ENCODE results near the gene FNIP1. TPM values are rescaled to one million over a fixed set of nuclear protein-coding genes. Genes with fewer than 3 reads are reported as not detected.
"Not testable (repeated sequence)": the region's sequence is repeated elsewhere in the genome, so short reads cannot be mapped to it uniquely, and the experiment has no call there.

Gene FNIP1
- total RNA-seq, 4 donors from 2014 or later, result 40.7 to 75.0 (median 62.8) TPM

- 89 to 90% methylated on average over 3 of the region's 3 CpGs for WGBS, 2 donors (ENCODE audit: low coverage in 1 of 2)
- H3K27ac ChIP-seq, result no peak overlapping the region
- no peak overlapping the region for H3K4me3 ChIP-seq
- H3K36me3 ChIP-seq, result peaks cover 0 to 38% of the 10 kb centered on the region in 2 donors
- peaks cover 0 to 6% (median 0%) of the 10 kb centered on the region in 3 donors for H3K4me1 ChIP-seq
- H3K27me3 ChIP-seq, result no peaks in the 10 kb centered on the region
- TF ChIP-seq, protein P1, sequence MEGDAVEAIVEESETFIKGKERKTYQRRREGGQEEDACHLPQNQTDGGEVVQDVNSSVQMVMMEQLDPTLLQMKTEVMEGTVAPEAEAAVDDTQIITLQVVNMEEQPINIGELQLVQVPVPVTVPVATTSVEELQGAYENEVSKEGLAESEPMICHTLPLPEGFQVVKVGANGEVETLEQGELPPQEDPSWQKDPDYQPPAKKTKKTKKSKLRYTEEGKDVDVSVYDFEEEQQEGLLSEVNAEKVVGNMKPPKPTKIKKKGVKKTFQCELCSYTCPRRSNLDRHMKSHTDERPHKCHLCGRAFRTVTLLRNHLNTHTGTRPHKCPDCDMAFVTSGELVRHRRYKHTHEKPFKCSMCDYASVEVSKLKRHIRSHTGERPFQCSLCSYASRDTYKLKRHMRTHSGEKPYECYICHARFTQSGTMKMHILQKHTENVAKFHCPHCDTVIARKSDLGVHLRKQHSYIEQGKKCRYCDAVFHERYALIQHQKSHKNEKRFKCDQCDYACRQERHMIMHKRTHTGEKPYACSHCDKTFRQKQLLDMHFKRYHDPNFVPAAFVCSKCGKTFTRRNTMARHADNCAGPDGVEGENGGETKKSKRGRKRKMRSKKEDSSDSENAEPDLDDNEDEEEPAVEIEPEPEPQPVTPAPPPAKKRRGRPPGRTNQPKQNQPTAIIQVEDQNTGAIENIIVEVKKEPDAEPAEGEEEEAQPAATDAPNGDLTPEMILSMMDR (IDR thresholded peaks at IDR 0.05), result no peak
- TF ChIP-seq POLR2A (IDR thresholded peaks at IDR 0.05) (no peak), POLR2AphosphoS5 (IDR thresholded peaks at IDR 0.05) (no peak), EP300 (IDR thresholded peaks at IDR 0.05) (no peak)
- ATAC-seq, result no peak
- no peaks in the 10 kb centered on the region for H3K9me3 ChIP-seq
Observed at GRCh38 chr5:131745155-131745554, 51.7 kb downstream of the FNIP1 start.

GRCh38 chr5:131740477-131740876 lies 56.3 kb downstream of the FNIP1 start:
- WGBS, 2 donors (ENCODE audit: low coverage in 1 of 2), result 97 to 100% methylated on average over 2 to 3 of the region's 3 CpGs
- no peak for ATAC-seq
- peaks cover 0 to 57% of the 10 kb centered on the region in 2 donors for H3K36me3 ChIP-seq

GRCh38 chr5:131735393-131735792 lies 61.4 kb downstream of the FNIP1 start:
- TF ChIP-seq EP300 (IDR thresholded peaks at IDR 0.05) (no peak), POLR2AphosphoS5 (IDR thresholded peaks at IDR 0.05) (no peak)
- TF ChIP-seq, protein P1 (IDR thresholded peaks at IDR 0.05), result no peak
- H3K4me1 ChIP-seq, result no peaks in the 10 kb centered on the region
- H3K27me3 ChIP-seq, result no peaks in the 10 kb centered on the region
- no peak for ATAC-seq
- H3K36me3 ChIP-seq, result peaks cover 0 to 20% of the 10 kb centered on the region in 2 donors
- 90 to 94% methylated on average over 8 of the region's 8 CpGs for WGBS, 2 donors (ENCODE audit: low coverage in 1 of 2)
- no peaks in the 10 kb centered on the region for H3K9me3 ChIP-seq
- H3K4me3 ChIP-seq, result no peak overlapping the region
- no peak overlapping the region for H3K27ac ChIP-seq

More at GRCh38 chr5:131740477-131740876, 56.3 kb downstream of the FNIP1 start:
- Histone ChIP-seq H3K4me3 (no peak overlapping the region), H3K4me1 (no peaks in the 10 kb centered on the region), H3K27me3 (no peaks in the 10 kb centered on the region), H3K9me3 (no peaks in the 10 kb centered on the region), H3K27ac (no peak overlapping the region)
- TF ChIP-seq POLR2A (IDR thresholded peaks at IDR 0.05), result no peak
- no peak for TF ChIP-seq EP300 (IDR thresholded peaks at IDR 0.05)
- TF ChIP-seq, protein P1 (IDR thresholded peaks at IDR 0.05), result no peak
- TF ChIP-seq POLR2AphosphoS5 (IDR thresholded peaks at IDR 0.05), result no peak

DNA sequence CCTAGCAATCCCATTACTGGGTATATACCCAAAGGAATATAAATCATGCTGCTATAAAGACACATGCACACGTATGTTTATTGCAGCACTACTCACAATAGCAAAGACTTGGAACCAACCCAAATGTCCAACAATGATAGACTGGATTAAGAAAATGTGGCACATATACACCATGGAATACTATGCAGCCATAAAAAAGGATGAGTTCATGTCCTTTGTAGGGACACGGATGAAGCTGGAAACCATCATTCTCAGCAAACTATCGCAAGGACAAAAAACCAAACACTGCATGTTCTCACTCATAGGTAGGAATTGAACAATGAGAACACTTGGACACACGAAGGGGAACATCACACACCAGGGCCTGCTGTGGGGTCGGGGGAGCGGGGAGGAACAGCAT lies 61.9 kb downstream of the FNIP1 start:
- 96% methylated on average over 3 to 4 of the region's 6 CpGs for WGBS, 2 donors (ENCODE audit: low coverage in 1 of 2)

GRCh38 chr5:131729292-131729691 lies 67.5 kb downstream of the FNIP1 start:
- H3K27ac ChIP-seq, H3K4me1 ChIP-seq, H3K9me3 ChIP-seq, ATAC-seq, H3K27me3 ChIP-seq, H3K4me3 ChIP-seq: not testable (repeated sequence)
- 80% methylated on average over 1 of the region's 4 CpGs; no CpG with 5 or more reads in 1 of the 2 donors for WGBS, 2 donors (ENCODE audit: low coverage in 1 of 2)
- peaks cover 3 to 19% of the 10 kb centered on the region in 2 donors for H3K36me3 ChIP-seq

More for the DNA sequence above, 61.9 kb downstream of the FNIP1 start:
- not testable (repeated sequence) for H3K27ac ChIP-seq, ATAC-seq, H3K9me3 ChIP-seq, H3K4me3 ChIP-seq, H3K4me1 ChIP-seq, H3K27me3 ChIP-seq
- peaks cover 0 to 22% of the 10 kb centered on the region in 2 donors for H3K36me3 ChIP-seq

DNA sequence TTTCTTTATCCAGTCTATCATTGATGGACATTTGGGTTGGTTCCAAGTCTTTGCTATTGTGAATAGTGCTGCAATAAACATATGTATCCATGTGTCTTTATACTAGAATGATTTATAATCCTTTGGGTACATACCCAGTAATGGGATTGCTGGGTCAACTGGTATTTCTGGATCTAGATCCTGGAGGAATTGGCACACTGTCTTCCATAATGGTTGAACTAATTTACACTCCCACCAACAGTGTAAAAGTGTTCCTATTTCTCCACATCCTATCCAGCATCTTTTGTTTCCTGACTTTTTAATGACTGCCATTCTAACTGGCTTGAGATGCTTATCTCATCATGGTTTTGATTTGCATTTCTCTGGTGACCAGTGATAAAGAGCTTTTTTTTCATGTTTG lies 72.7 kb downstream of the FNIP1 start:
- not testable (repeated sequence) for H3K9me3 ChIP-seq, H3K27ac ChIP-seq, ATAC-seq, H3K27me3 ChIP-seq, H3K4me1 ChIP-seq, H3K4me3 ChIP-seq
- H3K36me3 ChIP-seq, result peaks cover 3 to 23% of the 10 kb centered on the region in 2 donors

DNA sequence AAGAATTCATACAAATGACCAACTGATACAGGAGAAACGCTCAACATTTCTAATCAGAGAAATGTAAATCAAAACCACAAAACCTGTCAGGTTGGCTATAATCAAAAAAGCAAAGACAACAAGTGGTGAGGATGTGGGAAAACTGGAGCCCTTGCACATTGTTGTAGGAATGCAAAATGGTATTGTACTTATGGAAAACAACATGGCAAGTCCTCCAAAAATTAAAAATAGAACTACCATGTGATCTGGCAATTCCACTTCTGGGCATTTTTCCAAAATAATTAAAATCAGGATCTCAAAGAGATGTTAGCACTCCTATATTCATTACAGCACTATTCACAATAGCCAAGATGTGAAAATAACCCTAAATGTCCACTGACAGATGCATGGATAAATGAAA lies 76.1 kb downstream of the FNIP1 start:
- 53 to 71% methylated on average over 1 of the region's 1 CpG for WGBS, 2 donors (ENCODE audit: low coverage in 1 of 2)
- Histone ChIP-seq H3K27ac (no peak overlapping the region), H3K36me3 (peaks cover 0 to 42% of the 10 kb centered on the region in 2 donors)

More for the DNA sequence above, 76.1 kb downstream of the FNIP1 start:
- TF ChIP-seq POLR2AphosphoS5 (IDR thresholded peaks at IDR 0.05) (no peak), POLR2A (IDR thresholded peaks at IDR 0.05) (no peak), EP300 (IDR thresholded peaks at IDR 0.05) (no peak)
- TF ChIP-seq, protein P1 (IDR thresholded peaks at IDR 0.05), result no peak
- no peak overlapping the region for H3K4me3 ChIP-seq
- H3K27me3 ChIP-seq, result no peaks in the 10 kb centered on the region
- ATAC-seq, result no peak
- H3K9me3 ChIP-seq, result peaks cover 0 to 4% (median 0%) of the 10 kb centered on the region in 3 donors
- H3K4me1 ChIP-seq, result no peaks in the 10 kb centered on the region
